Activated T-cell treated with anti-CD3 and anti-CD28 coated beads for 4 hours (primary cell): ENCODE data around the gene SOX30.

ENCODE experiments used
- DNase-seq: peaks from one replicate; pipeline ENCODE4 v3.0.0-alpha.2; 2020

Gene SOX30

GRCh38 chr5:157607371-157608161 lies 44.7 kb downstream of the SOX30 start:
- DNase-seq: peak; percentile 49

GRCh38 chr5:157606046-157606445 lies 46.2 kb downstream of the SOX30 start:
- DNase-seq: no peak

GRCh38 chr5:157603333-157604190 lies 48.7 kb downstream of the SOX30 start:
- peak; percentile 52 for DNase-seq

GRCh38 chr5:157602505-157602904 lies 49.7 kb downstream of the SOX30 start:
- peak; percentile 35 for DNase-seq

GRCh38 chr5:157600252-157600651 lies 52.0 kb downstream of the SOX30 start:
- DNase-seq: no peak

GRCh38 chr5:157599565-157599964 lies 52.7 kb downstream of the SOX30 start:
- no peak for DNase-seq

- no peak for DNase-seq
Measured at GRCh38 chr5:157598350-157598936, 53.8 kb downstream of the SOX30 start.

- DNase-seq: no peak
Measured at GRCh38 chr5:157597277-157597676, 55.0 kb downstream of the SOX30 start.

GRCh38 chr5:157596487-157596886 lies 55.8 kb downstream of the SOX30 start:
- DNase-seq: no peak

- no peak for DNase-seq
Measured at GRCh38 chr5:157594675-157595459, 57.4 kb downstream of the SOX30 start.

GRCh38 chr5:157594257-157594656 lies 58.0 kb downstream of the SOX30 start:
- no peak for DNase-seq

- no peak for DNase-seq
Measured at GRCh38 chr5:157593052-157593757, 59.0 kb downstream of the SOX30 start.

GRCh38 chr5:157592594-157592993 lies 59.6 kb downstream of the SOX30 start:
- no peak for DNase-seq

GRCh38 chr5:157590478-157590877 lies 61.8 kb downstream of the SOX30 start:
- no peak for DNase-seq

- no peak for DNase-seq
Measured at GRCh38 chr5:157584628-157585027, 67.6 kb downstream of the SOX30 start.

GRCh38 chr5:157582731-157583620 lies 69.3 kb downstream of the SOX30 start:
- no peak for DNase-seq

- no peak for DNase-seq
Measured at GRCh38 chr5:157581901-157582300, 70.3 kb downstream of the SOX30 start.

GRCh38 chr5:157578079-157578780 lies 74.0 kb downstream of the SOX30 start:
- DNase-seq: no peak

GRCh38 chr5:157576678-157577077 lies 75.6 kb downstream of the SOX30 start:
- DNase-seq: no peak
